ENCODE data around the gene COL4A2. TPM values are rescaled to one million over a fixed set of nuclear protein-coding genes. Genes with fewer than 3 reads are reported as not detected.

The COL4A2 gene
- polyA plus RNA-seq, 2 of the 4 experiments (the other 2 are of a cell fraction), result 46.9 to 119 TPM

DNA sequence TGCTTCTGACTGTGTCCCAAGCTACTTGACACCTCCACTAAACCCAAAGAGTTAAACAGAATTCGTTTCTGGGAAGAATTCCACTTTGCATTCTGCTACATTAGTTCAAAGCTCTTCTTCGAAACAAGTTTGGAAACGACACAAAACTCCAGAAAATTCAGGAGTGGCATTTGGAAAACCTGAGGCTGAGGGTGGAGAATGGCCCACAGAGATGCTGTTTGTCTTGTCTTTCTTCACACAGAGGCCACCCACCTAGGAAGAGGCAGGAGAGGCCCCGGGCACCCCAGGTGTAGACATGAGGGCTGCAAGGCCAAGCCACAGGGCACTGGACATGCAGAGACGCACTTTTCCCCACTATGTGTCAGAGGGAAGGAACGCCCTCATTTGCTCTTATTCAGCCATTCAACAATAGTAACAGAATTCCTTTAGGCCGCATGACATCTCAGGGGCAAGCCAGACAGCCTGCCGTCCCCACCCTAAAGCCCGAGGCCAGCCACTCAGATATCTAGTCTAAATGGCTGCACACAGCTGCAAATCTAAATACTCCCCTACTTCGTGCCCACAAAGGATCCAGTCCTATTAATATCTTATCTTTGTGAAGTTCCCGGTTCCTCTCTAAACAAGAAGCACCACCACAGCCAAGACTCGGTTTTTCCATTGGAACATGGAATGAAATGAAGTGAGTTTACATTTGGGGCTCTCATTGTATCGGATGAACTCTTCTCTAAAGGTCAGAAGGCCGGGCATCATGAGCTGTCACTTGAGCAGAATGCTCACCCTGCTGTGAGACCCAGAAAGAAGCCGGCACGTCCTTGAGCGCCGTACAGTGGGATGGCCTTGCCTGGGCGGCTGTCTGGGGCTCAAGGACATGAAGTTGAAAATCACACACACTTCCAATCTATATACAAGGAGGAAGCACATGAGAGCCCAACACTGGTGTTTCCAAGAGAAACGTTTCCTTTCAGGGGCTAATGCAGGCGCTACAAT, 20.0 kb upstream of the COL4A2 start:
- ATAC-seq, result no peak
- DNase-seq (ENCODE audit: low read depth in 1 of 2, low spot score in 1 of 2), result no peak
- TF ChIP-seq SMC3 (IDR thresholded peaks at IDR 0.05), result no peak
- TF ChIP-seq JUNB (IDR thresholded peaks at IDR 0.05), result no peak
- TF ChIP-seq CHD2 (IDR thresholded peaks at IDR 0.05; ENCODE audit: low read length, partially characterized antibody), result no peak
- TF ChIP-seq GATA3 (IDR thresholded peaks at IDR 0.05; ENCODE audit: borderline replicate concordance), result no peak
- TF ChIP-seq ZSCAN20 (CRISPR knock-in tag; IDR thresholded peaks at IDR 0.05), result no peak
- TF ChIP-seq, protein P1, sequence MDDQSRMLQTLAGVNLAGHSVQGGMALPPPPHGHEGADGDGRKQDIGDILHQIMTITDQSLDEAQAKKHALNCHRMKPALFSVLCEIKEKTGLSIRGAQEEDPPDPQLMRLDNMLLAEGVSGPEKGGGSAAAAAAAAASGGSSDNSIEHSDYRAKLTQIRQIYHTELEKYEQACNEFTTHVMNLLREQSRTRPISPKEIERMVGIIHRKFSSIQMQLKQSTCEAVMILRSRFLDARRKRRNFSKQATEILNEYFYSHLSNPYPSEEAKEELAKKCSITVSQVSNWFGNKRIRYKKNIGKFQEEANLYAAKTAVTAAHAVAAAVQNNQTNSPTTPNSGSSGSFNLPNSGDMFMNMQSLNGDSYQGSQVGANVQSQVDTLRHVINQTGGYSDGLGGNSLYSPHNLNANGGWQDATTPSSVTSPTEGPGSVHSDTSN (IDR thresholded peaks at IDR 0.05), result no peak
- no peak for TF ChIP-seq HEYL (CRISPR knock-in tag; IDR thresholded peaks at IDR 0.05)
- TF ChIP-seq HDAC2 (IDR thresholded peaks at IDR 0.05), result no peak
- TF ChIP-seq MAZ (IDR thresholded peaks at IDR 0.05; ENCODE audit: borderline replicate concordance, low read depth, low read length), result no peak
- TF ChIP-seq EP300 (IDR thresholded peaks at IDR 0.05), result no peak
- H3K4me2 ChIP-seq, result no peak overlapping the region
- 88% methylated on average over 21 of the region's 21 CpGs for WGBS (ENCODE audit: missing lambda C conversion rate)
- ChIA-PET CTCF (interaction anchor here (1.3 kb wide), 1 partner anchor 41 kb away, joined by 3 read pairs; no protein-coding TSS in a partner anchor), POLR2A (no interaction called here)
- no peak overlapping the region for H3K4me3 ChIP-seq
- H3K9me3 ChIP-seq, result no peaks in the 10 kb centered on the region
- no peaks in the 10 kb centered on the region for H3K4me1 ChIP-seq
- no peak for FAIRE-seq
- no peak overlapping the region for H3K27ac ChIP-seq

DNA sequence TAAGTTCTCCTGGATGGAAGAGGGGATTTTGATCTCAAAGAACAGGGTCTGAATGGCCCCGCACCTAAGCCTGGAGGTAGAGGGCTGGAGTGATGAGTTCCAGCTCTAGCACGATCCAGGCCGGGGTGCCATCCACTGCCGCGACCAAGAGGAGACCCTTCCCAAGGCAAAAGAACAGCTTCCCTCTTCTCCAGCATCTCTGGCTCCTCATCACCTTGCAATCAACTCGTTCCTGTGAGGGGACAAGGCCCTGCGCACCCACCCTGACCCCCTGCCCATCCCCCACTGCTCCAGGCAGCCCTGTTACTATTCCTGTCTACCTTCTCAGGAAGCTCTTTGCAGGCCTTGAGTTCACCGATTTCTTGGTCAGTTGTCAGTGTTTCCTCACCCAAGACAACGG, 17.9 kb upstream of the COL4A2 start:
- TF ChIP-seq EHMT2 (IDR thresholded peaks at IDR 0.05; ENCODE audit: low read depth) (no peak), BHLHE40 (IDR thresholded peaks at IDR 0.05; ENCODE audit: low read depth, low read length) (no peak), HDAC2 (IDR thresholded peaks at IDR 0.05) (no peak), NR3C1 (IDR thresholded peaks at IDR 0.05) (no peak), ZFP36 (IDR thresholded peaks at IDR 0.05; ENCODE audit: borderline replicate concordance, partially characterized antibody) (no peak), CBX2 (IDR thresholded peaks at IDR 0.05; ENCODE audit: borderline replicate concordance, low read depth) (no peak), ESRRA (IDR thresholded peaks at IDR 0.05; ENCODE audit: borderline replicate concordance, low read length) (no peak), MAZ (IDR thresholded peaks at IDR 0.05; ENCODE audit: borderline replicate concordance, low read depth, low read length) (no peak), HOXA7 (CRISPR knock-in tag; IDR thresholded peaks at IDR 0.05) (no peak)
- TF ChIP-seq, protein P2, sequence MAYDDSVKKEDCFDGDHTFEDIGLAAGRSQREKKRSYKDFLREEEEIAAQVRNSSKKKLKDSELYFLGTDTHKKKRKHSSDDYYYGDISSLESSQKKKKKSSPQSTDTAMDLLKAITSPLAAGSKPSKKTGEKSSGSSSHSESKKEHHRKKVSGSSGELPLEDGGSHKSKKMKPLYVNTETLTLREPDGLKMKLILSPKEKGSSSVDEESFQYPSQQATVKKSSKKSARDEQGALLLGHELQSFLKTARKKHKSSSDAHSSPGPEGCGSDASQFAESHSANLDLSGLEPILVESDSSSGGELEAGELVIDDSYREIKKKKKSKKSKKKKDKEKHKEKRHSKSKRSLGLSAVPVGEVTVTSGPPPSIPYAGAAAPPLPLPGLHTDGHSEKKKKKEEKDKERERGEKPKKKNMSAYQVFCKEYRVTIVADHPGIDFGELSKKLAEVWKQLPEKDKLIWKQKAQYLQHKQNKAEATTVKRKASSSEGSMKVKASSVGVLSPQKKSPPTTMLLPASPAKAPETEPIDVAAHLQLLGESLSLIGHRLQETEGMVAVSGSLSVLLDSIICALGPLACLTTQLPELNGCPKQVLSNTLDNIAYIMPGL (CRISPR knock-in tag; IDR thresholded peaks at IDR 0.05; ENCODE audit: borderline replicate concordance), result no peak
- FAIRE-seq (no peak), ATAC-seq (no peak), DNase-seq (ENCODE audit: low read depth in 1 of 2, low spot score in 1 of 2) (no peak)
- ChIA-PET POLR2A (no interaction called here), CTCF (interaction anchor here (1.1 kb wide), 1 partner anchor 17 kb away, joined by 3 read pairs; the partner anchor contains the start of gene COL4A1)
- Histone ChIP-seq H3K4me2 (no peak overlapping the region), H3K4me1 (no peaks in the 10 kb centered on the region), H3K9me3 (no peaks in the 10 kb centered on the region), H3K4me3 (no peak overlapping the region), H3K27ac (no peak overlapping the region)
- 72% methylated on average over 9 of the region's 9 CpGs for WGBS (ENCODE audit: missing lambda C conversion rate)

DNA sequence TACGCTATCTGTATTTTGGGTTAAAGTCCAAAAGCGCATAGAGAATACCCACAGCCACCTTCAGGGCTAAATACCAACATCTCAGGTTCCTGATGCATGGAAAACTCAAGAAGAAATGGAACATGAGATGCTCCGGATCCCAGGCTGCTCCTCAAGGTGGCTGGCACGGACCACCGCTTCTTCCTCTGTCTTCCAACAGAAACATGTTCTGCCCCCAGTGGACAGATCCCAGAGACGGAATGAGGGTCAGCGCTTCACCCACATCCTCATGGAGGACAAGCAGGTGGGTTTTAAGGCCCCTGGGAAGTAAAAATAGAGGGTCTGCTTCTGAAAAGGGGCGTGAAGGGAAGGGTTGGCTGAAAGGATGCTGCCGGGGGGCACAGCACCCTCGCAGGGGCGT, 17.4 kb upstream of the COL4A2 start:
- no peak overlapping the region for H3K4me2 ChIP-seq
- H3K4me1 ChIP-seq, result no peaks in the 10 kb centered on the region
- TF ChIP-seq KDM1A (IDR thresholded peaks at IDR 0.05; ENCODE audit: low read depth), result no peak
- TF ChIP-seq, protein P1 (IDR thresholded peaks at IDR 0.05), result no peak
- no peak for TF ChIP-seq MAFK (IDR thresholded peaks at IDR 0.05; ENCODE audit: partially characterized antibody)
- no peak for TF ChIP-seq NPAS2 (CRISPR knock-in tag; IDR thresholded peaks at IDR 0.05; ENCODE audit: borderline replicate concordance)
- no peak for TF ChIP-seq CBX2 (IDR thresholded peaks at IDR 0.05; ENCODE audit: borderline replicate concordance, low read depth)
- no peak for TF ChIP-seq HDAC2 (IDR thresholded peaks at IDR 0.05)
- TF ChIP-seq FOSL2 (IDR thresholded peaks at IDR 0.05), result no peak
- TF ChIP-seq FOSL2 (CRISPR knock-in tag; IDR thresholded peaks at IDR 0.05), result no peak
- TF ChIP-seq, protein P3, sequence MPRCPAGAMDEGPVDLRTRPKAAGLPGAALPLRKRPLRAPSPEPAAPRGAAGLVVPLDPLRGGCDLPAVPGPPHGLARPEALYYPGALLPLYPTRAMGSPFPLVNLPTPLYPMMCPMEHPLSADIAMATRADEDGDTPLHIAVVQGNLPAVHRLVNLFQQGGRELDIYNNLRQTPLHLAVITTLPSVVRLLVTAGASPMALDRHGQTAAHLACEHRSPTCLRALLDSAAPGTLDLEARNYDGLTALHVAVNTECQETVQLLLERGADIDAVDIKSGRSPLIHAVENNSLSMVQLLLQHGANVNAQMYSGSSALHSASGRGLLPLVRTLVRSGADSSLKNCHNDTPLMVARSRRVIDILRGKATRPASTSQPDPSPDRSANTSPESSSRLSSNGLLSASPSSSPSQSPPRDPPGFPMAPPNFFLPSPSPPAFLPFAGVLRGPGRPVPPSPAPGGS (IDR thresholded peaks at IDR 0.05), result no peak
- TF ChIP-seq, protein P4, sequence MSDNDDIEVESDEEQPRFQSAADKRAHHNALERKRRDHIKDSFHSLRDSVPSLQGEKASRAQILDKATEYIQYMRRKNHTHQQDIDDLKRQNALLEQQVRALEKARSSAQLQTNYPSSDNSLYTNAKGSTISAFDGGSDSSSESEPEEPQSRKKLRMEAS (IDR thresholded peaks at IDR 0.05), result no peak
- no peak for TF ChIP-seq EHF (CRISPR knock-in tag; IDR thresholded peaks at IDR 0.05)
- TF ChIP-seq TFCP2L1 (CRISPR knock-in tag; IDR thresholded peaks at IDR 0.05), result no peak
- TF ChIP-seq HOXA7 (CRISPR knock-in tag; IDR thresholded peaks at IDR 0.05), result no peak
- TF ChIP-seq EHMT2 (IDR thresholded peaks at IDR 0.05; ENCODE audit: low read depth), result no peak
- no peak overlapping the region for H3K27ac ChIP-seq
- POLR2A ChIA-PET, result no interaction called here
- CTCF ChIA-PET, result interaction anchor here (1.1 kb wide), 1 partner anchor 17 kb away, joined by 3 read pairs; the partner anchor contains the start of gene COL4A1
- DNase-seq (ENCODE audit: low read depth in 1 of 2, low spot score in 1 of 2) (no peak), ATAC-seq (no peak), FAIRE-seq (no peak)
- H3K9me3 ChIP-seq, result no peaks in the 10 kb centered on the region
- whole genome bisulfite sequencing (ENCODE audit: missing lambda C conversion rate), result 87% methylated on average over 11 of the region's 11 CpGs
- H3K4me3 ChIP-seq, result no peak overlapping the region
